Brain microvascular endothelial cell (primary cell): ENCODE data around the gene ISG20L2.
A peak's percentile ranks its signal among the peaks of the same experiment; 100 is the strongest.

Source experiments
- DNase-seq: peaks from one replicate; pipeline ENCODE4 v3.0.0-alpha.2; 2020
- H3K27ac ChIP-seq: fragments of 250-450 bp; sonication (Bioruptor Pico); 2 replicates; pipeline ENCODE4 v1.5.1; 2020; ENCODE audit warnings: mild to moderate bottlenecking, moderate library complexity
- H3K27me3 ChIP-seq: fragments of 250-450 bp; sonication (Bioruptor Pico); replicated peaks from 2 replicates; pipeline ENCODE4 v1.5.1; 2020; ENCODE audit warnings: mild to moderate bottlenecking
- H3K36me3 ChIP-seq: fragments of 250-450 bp; sonication (Bioruptor Pico); replicated peaks from 2 replicates; pipeline ENCODE4 v1.5.1; 2020; ENCODE audit warnings: mild to moderate bottlenecking
- H3K4me3 ChIP-seq: 2 replicates; pipeline ENCODE4 v1.5.1; 2011; ENCODE audit warnings: low read depth, mild to moderate bottlenecking, control low read depth, low read length, moderate library complexity
- CTCF ChIP-seq: IDR thresholded peaks from 2 replicates; pipeline ENCODE4 v1.5.1; 2011; ENCODE audit warnings: low read depth, mild to moderate bottlenecking, moderate library complexity, low read length, control low read depth, inconsistent platforms; ENCODE audit errors: missing control alignments
- in situ Hi-C: cut with HindIII; loops from 2 replicates; pipeline ENCODE4 v1.10.0; 2017; ENCODE audit warnings: low sequenced_read_pairs, low pct_ligation_motif_present

The ISG20L2 gene

GRCh38 chr1:156691191-156691590 lies 37.4 kb downstream of the ISG20L2 start:
- no peak overlapping the region for H3K4me3 ChIP-seq
- no peak for TF ChIP-seq CTCF
- in situ Hi-C loops: no loop called here
- DNase-seq: no peak
- no peaks in the 10 kb centered on the region for H3K36me3 ChIP-seq
- no peak overlapping the region for H3K27ac ChIP-seq
- peaks cover 4% of the 10 kb centered on the region for H3K27me3 ChIP-seq

- H3K27ac ChIP-seq: no peak overlapping the region
- H3K4me3 ChIP-seq: no peak overlapping the region
- peaks cover 4% of the 10 kb centered on the region for H3K27me3 ChIP-seq
- no peak for TF ChIP-seq CTCF
- no peaks in the 10 kb centered on the region for H3K36me3 ChIP-seq
- in situ Hi-C loops: no loop called here
- no peak for DNase-seq
These were observed 37.9 kb downstream of the ISG20L2 start for GRCh38 chr1:156690675-156691036.

- H3K36me3 ChIP-seq: no peaks in the 10 kb centered on the region
- in situ Hi-C loops: no loop called here
- H3K27me3 ChIP-seq: peaks cover 4% of the 10 kb centered on the region
- no peak for TF ChIP-seq CTCF
- H3K27ac ChIP-seq: no peak overlapping the region
- no peak overlapping the region for H3K4me3 ChIP-seq
- no peak for DNase-seq
These were observed 38.5 kb downstream of the ISG20L2 start for GRCh38 chr1:156689953-156690674.

GRCh38 chr1:156689035-156689952 lies 39.3 kb downstream of the ISG20L2 start:
- DNase-seq: peak; percentile 66
- in situ Hi-C loops: no loop called here
- no peaks in the 10 kb centered on the region for H3K36me3 ChIP-seq
- peak overlapping the region; percentile 24 for H3K4me3 ChIP-seq
- H3K27ac ChIP-seq: no peak overlapping the region
- peaks cover 4% of the 10 kb centered on the region for H3K27me3 ChIP-seq
- TF ChIP-seq CTCF: peak; percentile 96

GRCh38 chr1:156684227-156684782 lies 44.3 kb downstream of the ISG20L2 start:
- in situ Hi-C loops: no loop called here
- H3K27ac ChIP-seq: no peak overlapping the region
- H3K4me3 ChIP-seq: no peak overlapping the region
- H3K36me3 ChIP-seq: no peaks in the 10 kb centered on the region
- no peak for DNase-seq
- H3K27me3 ChIP-seq: no peaks in the 10 kb centered on the region
- TF ChIP-seq CTCF: peak; percentile 45
